HepG2 (cell line): ENCODE data around the gene GPN2.

Experiments used
- CHD2 ChIP-seq: IDR thresholded peaks from 2 replicates; pipeline ENCODE4 v1.6.1; 2011; ENCODE audit warnings: low read depth, low read length, improper control_type of control experiment
- EZH2 ChIP-seq: conservative IDR thresholded peaks from 2 replicates; pipeline ENCODE4 v1.6.1; 2012; ENCODE audit warnings: mild to moderate bottlenecking, low read depth, low read length, moderate library complexity
- KDM1A ChIP-seq: IDR thresholded peaks from 2 replicates; pipeline ENCODE4 v1.6.1; 2016; ENCODE audit warnings: missing compliant biosample characterization
- KIAA2018 ChIP-seq: sonication (generic); formaldehyde crosslinking; IDR thresholded peaks from 2 replicates; pipeline ENCODE4 v1.5.0; 2020; ENCODE audit warnings: mild to moderate bottlenecking, missing genetic modification reagents, borderline replicate concordance
- MAFG ChIP-seq: sonication (generic); formaldehyde crosslinking; IDR thresholded peaks from 2 replicates; pipeline ENCODE4 v1.5.1; 2020; ENCODE audit warnings: mild to moderate bottlenecking, missing genetic modification reagents
- MBNL3 ChIP-seq: fragments of 250-450 bp; sonication (Bioruptor Pico); conservative IDR thresholded peaks from 2 replicates; pipeline ENCODE4 v1.8.0; 2022; ENCODE audit warnings: mild to moderate bottlenecking, inconsistent platforms
- NFATC3 ChIP-seq: sonication (generic); formaldehyde crosslinking; IDR thresholded peaks from 2 replicates; pipeline ENCODE4 v1.5.1; 2020; ENCODE audit warnings: mild to moderate bottlenecking, missing genetic modification reagents
- PITX1 ChIP-seq: sonication (generic); formaldehyde crosslinking; IDR thresholded peaks from 2 replicates; pipeline ENCODE4 v1.5.1; 2020; ENCODE audit warnings: mild to moderate bottlenecking, missing genetic modification reagents
- POLR2A ChIP-seq, 2 experiments: IDR thresholded peaks; 2 replicates each; pipeline ENCODE4 v1.6.1; 2011; ENCODE audit warnings: low read depth in 2 of 2, low read length in 2 of 2, mild to moderate bottlenecking in 1 of 2, moderate library complexity in 1 of 2; ENCODE audit not compliant: insufficient read depth in 1 of 2
- TRIM24 ChIP-seq: sonication (generic); formaldehyde crosslinking; IDR thresholded peaks from 2 replicates; pipeline ENCODE4 v1.8.0; 2022; ENCODE audit warnings: mild to moderate bottlenecking, missing genetic modification reagents
- USF2 ChIP-seq, 2 experiments: sonication (generic) in 1 of 2; formaldehyde crosslinking in 1 of 2; IDR thresholded peaks; 2 replicates each; pipeline versions ENCODE4 v1.5.1 to v1.6.1; 2011 to 2020; ENCODE audit warnings: borderline replicate concordance in 1 of 2, low read depth in 1 of 2, low read length in 1 of 2, mild to moderate bottlenecking in 1 of 2, missing genetic modification reagents in 1 of 2, moderate library complexity in 1 of 2
- ZNF331 ChIP-seq: sonication (generic); formaldehyde crosslinking; IDR thresholded peaks from 2 replicates; pipeline ENCODE4 v1.4.0; 2020; ENCODE audit warnings: missing genetic modification reagents

- TF ChIP-seq MBNL3 = no peak
- no peak for TF ChIP-seq MAFG (CRISPR knock-in tag)
- no peak for TF ChIP-seq NFATC3
- TF ChIP-seq PITX1 = no peak
- no peak for TF ChIP-seq EZH2
- TF ChIP-seq KIAA2018 (CRISPR knock-in tag) = no peak
- no peak for TF ChIP-seq POLR2A (IDR thresholded peaks at IDR 0.05; ENCODE audit: insufficient read depth in 1 of 2, low read depth in 2 of 2, low read length in 2 of 2)
- TF ChIP-seq TRIM24 = no peak
- no peak for TF ChIP-seq ZNF331 (CRISPR knock-in tag)
- TF ChIP-seq USF2 (IDR thresholded peaks at IDR 0.05; ENCODE audit: low read depth, low read length) = no peak
- TF ChIP-seq USF2 (CRISPR knock-in tag; IDR thresholded peaks at IDR 0.05; ENCODE audit: borderline replicate concordance) = no peak
- TF ChIP-seq KDM1A (CRISPR knock-in tag) = no peak
- no peak for TF ChIP-seq CHD2
Observed at GRCh38 chr1:26888231-26888630, 1.9 kb downstream of the GPN2 start.
